ENCODE measurements around the gene TBC1D32.
"Not testable (repeated sequence)": the region's sequence is repeated elsewhere in the genome, so short reads cannot be mapped to it uniquely, and the experiment has no call there.

Gene TBC1D32

GRCh38 chr6:121338956-121339355 is 4.7 kb upstream of the TBC1D32 start:
- DNase-seq (ENCODE audit: low spot score), result no peak
- TF ChIP-seq CTCF (IDR thresholded peaks at IDR 0.05; ENCODE audit: extremely low read depth, missing control alignments), result no peak

- TF ChIP-seq CTCF (IDR thresholded peaks at IDR 0.05; ENCODE audit: extremely low read depth, missing control alignments), result no peak
- DNase-seq (ENCODE audit: low spot score), result no peak
These were observed 4.1 kb upstream of the TBC1D32 start for GRCh38 chr6:121338366-121338765.

GRCh38 chr6:121335087-121336008 is 1.1 kb upstream of the TBC1D32 start:
- DNase-seq (ENCODE audit: low spot score), result peak; percentile 7
- TF ChIP-seq CTCF (IDR thresholded peaks at IDR 0.05; ENCODE audit: extremely low read depth, missing control alignments), result no peak

GRCh38 chr6:121333694-121334093 is 586 bp downstream of the TBC1D32 start:
- DNase-seq (ENCODE audit: low spot score), result not testable (repeated sequence)

GRCh38 chr6:121333196-121333595 is 1.1 kb downstream of the TBC1D32 start:
- no peak for DNase-seq (ENCODE audit: low spot score)

GRCh38 chr6:121330516-121330915 is 3.8 kb downstream of the TBC1D32 start:
- no peak for DNase-seq (ENCODE audit: low spot score)

More at GRCh38 chr6:121333196-121333595, 1.1 kb downstream of the TBC1D32 start:
- TF ChIP-seq CTCF (IDR thresholded peaks at IDR 0.05; ENCODE audit: extremely low read depth, missing control alignments), result no peak

GRCh38 chr6:121321282-121321681 is 13.0 kb downstream of the TBC1D32 start:
- DNase-seq (ENCODE audit: low spot score), result no peak
- TF ChIP-seq CTCF (IDR thresholded peaks at IDR 0.05; ENCODE audit: extremely low read depth, missing control alignments), result no peak

More at GRCh38 chr6:121330516-121330915, 3.8 kb downstream of the TBC1D32 start:
- no peak for TF ChIP-seq CTCF (IDR thresholded peaks at IDR 0.05; ENCODE audit: extremely low read depth, missing control alignments)

- no peak for TF ChIP-seq CTCF (IDR thresholded peaks at IDR 0.05; ENCODE audit: extremely low read depth, missing control alignments)
These were observed 14.7 kb downstream of the TBC1D32 start for GRCh38 chr6:121319603-121320002.

More at GRCh38 chr6:121319603-121320002, 14.7 kb downstream of the TBC1D32 start:
- no peak for DNase-seq (ENCODE audit: low spot score)
